HCT116 (cell line): Measurements from ENCODE around the gene PLEKHO2.

ENCODE experiments used
- EGR1 ChIP-seq: IDR thresholded peaks from 2 replicates; pipeline ENCODE4 v1.6.1; 2012; ENCODE audit warnings: low read depth
- YY1 ChIP-seq: IDR thresholded peaks from 2 replicates; pipeline ENCODE4 v1.6.1; 2011; ENCODE audit warnings: low read length, low read depth, moderate library complexity, mild to moderate bottlenecking; ENCODE audit not compliant: insufficient replicate concordance; ENCODE audit errors: extremely low read depth
- TF ChIP-seq, protein P1 (sequence below), 3 experiments: fragments of 200-600 bp in 1 of 3; sonication (generic) in 1 of 3; IDR thresholded peaks in 2 of 3; conservative IDR thresholded peaks in 1 of 3; 2 replicates each; pipeline ENCODE4 v1.5.1; 2012 to 2017; ENCODE audit warnings: low read depth in 2 of 3, low read length in 2 of 3, antibody characterized with exemption in 1 of 3, borderline replicate concordance in 1 of 3, control low read depth in 1 of 3, mild to moderate bottlenecking in 1 of 3, mixed read lengths in 1 of 3, mixed run types in 1 of 3, moderate library complexity in 1 of 3; ENCODE audit not compliant: insufficient read depth in 1 of 3

DNA sequence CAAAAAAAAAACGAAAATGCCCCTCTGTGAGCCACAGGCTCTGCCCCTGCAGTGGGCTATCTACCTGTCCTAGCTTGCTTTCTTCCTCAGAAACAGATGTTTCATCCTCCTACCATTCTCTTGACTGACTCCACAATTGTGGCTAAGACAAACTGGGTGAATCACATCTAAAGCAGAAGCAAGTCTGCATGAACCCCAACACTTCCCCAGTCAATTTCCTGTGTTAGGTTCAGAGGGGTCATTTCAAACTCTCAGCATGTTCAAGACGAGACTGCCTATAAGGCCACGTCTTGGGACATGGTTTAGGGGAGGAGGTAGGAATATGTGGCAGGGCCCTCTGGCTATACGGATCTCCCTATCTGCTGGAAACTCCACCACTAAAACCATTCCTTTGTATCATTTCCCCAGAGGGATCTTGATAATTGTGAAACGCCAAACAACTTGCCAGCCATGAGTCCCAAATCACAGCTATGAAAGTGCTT, 41.4 kb downstream of the PLEKHO2 start:
- TF ChIP-seq, protein P1, sequence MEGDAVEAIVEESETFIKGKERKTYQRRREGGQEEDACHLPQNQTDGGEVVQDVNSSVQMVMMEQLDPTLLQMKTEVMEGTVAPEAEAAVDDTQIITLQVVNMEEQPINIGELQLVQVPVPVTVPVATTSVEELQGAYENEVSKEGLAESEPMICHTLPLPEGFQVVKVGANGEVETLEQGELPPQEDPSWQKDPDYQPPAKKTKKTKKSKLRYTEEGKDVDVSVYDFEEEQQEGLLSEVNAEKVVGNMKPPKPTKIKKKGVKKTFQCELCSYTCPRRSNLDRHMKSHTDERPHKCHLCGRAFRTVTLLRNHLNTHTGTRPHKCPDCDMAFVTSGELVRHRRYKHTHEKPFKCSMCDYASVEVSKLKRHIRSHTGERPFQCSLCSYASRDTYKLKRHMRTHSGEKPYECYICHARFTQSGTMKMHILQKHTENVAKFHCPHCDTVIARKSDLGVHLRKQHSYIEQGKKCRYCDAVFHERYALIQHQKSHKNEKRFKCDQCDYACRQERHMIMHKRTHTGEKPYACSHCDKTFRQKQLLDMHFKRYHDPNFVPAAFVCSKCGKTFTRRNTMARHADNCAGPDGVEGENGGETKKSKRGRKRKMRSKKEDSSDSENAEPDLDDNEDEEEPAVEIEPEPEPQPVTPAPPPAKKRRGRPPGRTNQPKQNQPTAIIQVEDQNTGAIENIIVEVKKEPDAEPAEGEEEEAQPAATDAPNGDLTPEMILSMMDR (IDR thresholded peaks at IDR 0.05 in 2 of 3, conservative IDR thresholded peaks at IDR 0.05 in 1 of 3; ENCODE audit: borderline replicate concordance in 1 of 3, insufficient read depth in 1 of 3, low read depth in 2 of 3, low read length in 2 of 3): no peak
- no peak for TF ChIP-seq YY1
- TF ChIP-seq EGR1: no peak
